Hepatocyte (in vitro differentiated cells): ENCODE results near the gene BOK.

Experiments used
- CTCF ChIP-seq: fragments of 200-600 bp; sonication (generic); IDR thresholded peaks from 2 replicates; pipeline ENCODE4 v1.5.1; 2016; ENCODE audit warnings: antibody characterized with exemption, mild to moderate bottlenecking; ENCODE audit not compliant: poor library complexity
- EZH2 ChIP-seq: fragments of 200-600 bp; sonication (generic); IDR thresholded peaks from 2 replicates; pipeline ENCODE4 v1.6.1; 2016; ENCODE audit warnings: antibody characterized with exemption, mild to moderate bottlenecking, borderline replicate concordance
- EZH2phosphoT487 ChIP-seq: fragments of 200-600 bp; sonication (generic); IDR thresholded peaks from one replicate; pipeline ENCODE4 v1.6.1; 2018; ENCODE audit warnings: antibody characterized with exemption, mild to moderate bottlenecking, low read depth, moderate library complexity; ENCODE audit not compliant: unreplicated experiment, severe bottlenecking

DNA sequence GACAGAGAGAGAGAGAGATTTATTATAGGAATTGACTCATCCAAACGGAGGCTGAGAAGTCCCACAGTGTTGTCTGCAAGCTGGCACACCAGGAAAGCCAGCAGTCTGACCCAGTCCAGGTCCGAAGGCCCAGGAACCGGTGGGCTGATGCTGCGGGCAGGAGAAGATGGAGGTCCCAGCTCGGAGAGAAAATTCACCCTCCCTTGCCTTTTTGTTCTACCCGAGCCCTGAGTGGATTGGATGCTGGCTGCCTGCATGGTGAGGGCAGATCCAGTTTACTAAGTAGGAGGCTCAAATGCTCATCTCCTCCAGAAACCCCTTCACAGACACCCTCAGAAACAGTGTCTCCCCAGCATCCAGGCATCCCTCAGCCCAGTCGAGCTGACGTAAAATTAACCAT is 28.0 kb upstream of the BOK start:
- TF ChIP-seq CTCF (no peak), EZH2 (no peak), EZH2phosphoT487 (no peak)
